Measurements from ENCODE around the gene KBTBD13.
"Not testable (repeated sequence)": the region's sequence is repeated elsewhere in the genome, so short reads cannot be mapped to it uniquely, and the experiment has no call there.

Gene KBTBD13

DNA sequence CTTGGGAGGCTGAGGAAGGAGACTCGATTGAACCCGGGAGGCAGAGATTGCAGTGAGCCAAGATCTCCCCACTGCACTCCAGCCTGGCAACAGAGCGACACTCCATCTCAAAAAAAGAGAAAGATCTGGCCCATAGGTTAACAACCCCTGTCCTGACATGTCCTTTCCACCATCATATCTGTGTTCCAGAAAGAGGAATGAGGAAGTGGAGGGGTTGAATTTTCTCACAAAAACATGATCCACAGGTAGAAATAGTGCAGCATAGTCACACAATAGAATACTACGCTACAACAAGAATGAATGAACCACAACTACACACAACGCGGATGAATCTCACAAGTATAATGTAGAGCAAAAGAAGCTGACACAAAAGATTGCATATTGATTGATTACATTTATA lies 36.1 kb upstream of the KBTBD13 start:
- DNase-seq (ENCODE audit: low read depth): no peak
- no peak overlapping the region for H3K4me3 ChIP-seq (ENCODE audit: low read depth, low read length)
- no peak for TF ChIP-seq CTCF (IDR thresholded peaks at IDR 0.05; ENCODE audit: control insufficient read depth, extremely low read depth, insufficient read depth)

DNA sequence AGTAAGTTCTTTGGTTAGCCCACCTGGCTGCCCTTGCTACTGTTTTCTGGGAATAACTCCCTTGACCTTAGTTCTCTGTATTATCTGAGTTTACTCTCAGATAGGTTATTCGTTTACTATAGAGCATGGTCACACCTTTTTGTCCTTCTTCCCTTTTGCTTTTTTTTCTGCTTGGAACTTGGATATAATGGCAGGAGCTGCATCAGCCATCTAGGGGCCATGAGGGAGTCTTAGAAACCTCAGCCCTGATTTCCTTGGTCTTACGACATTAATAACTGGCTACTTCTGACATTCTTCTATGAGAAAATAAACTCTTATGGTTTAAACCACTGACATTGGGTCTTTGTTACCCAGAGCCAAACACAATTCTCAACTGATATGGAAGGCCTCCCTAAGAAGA lies 34.8 kb upstream of the KBTBD13 start:
- TF ChIP-seq CTCF (IDR thresholded peaks at IDR 0.05; ENCODE audit: control insufficient read depth, extremely low read depth, insufficient read depth): no peak
- H3K4me3 ChIP-seq (ENCODE audit: low read depth, low read length): no peak overlapping the region
- DNase-seq (ENCODE audit: low read depth): no peak

DNA sequence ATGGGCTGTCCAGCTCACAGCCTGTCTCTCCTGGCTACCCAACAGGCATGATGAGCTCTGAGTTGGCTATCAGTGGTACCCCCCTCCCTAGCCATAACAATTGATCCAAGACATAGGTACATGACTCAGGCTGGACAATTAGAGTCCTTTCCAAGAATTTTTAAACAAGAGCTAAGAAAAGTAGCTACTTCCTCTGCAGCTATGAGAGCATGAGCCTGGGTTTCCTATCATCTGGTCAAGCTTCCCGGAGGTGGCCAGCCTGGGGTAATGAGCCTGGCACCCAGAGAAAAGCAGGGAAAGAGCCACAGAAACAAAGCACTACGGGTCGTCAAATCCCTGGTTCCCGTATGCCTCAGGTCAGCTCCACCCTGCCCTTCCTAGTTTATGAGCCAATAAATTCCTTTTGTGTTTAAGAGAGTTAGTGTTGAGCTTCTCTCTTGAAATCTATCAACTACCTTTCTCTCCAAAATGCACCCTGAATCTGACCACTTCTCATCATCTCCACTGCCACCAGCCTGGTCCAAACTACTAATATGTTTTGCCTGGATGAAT lies 33.7 kb upstream of the KBTBD13 start:
- no peak for TF ChIP-seq CTCF (IDR thresholded peaks at IDR 0.05; ENCODE audit: control insufficient read depth, extremely low read depth, insufficient read depth)
- no peak overlapping the region for H3K4me3 ChIP-seq (ENCODE audit: low read depth, low read length)
- DNase-seq (ENCODE audit: low read depth): no peak

DNA sequence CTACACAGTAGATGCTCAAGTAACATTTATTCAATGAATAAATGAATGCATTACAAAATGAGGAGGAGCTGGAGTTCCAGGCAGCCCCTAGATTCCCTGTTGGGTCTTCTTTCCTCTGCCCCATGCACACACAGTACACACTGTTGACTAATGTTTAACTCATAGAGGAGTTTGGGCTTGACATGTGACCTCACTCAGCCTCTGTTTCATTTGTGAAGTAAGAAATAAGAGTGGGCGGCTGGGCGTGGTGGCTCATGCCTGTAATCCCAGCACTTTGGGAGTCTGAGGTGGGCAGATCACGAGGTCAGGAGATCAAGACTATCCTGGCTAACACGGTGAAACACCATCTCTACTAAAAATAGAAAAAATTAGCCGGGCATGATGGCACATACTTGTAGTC lies 32.3 kb upstream of the KBTBD13 start:
- DNase-seq (ENCODE audit: low read depth); H3K4me3 ChIP-seq (ENCODE audit: low read depth, low read length): not testable (repeated sequence)

GRCh38 chr15:65044724-65045481 lies 31.6 kb upstream of the KBTBD13 start, which contains the start of gene SLC51B:
SLC51B (plus strand) TSS chr15:65045387; CDS start chr15:65050005, 4,618 bp downstream.
- no peak for DNase-seq (ENCODE audit: low read depth)
- no peak within 1 kb of the TSS for H3K4me3 ChIP-seq (ENCODE audit: low read depth, low read length)
- no peak for TF ChIP-seq CTCF (IDR thresholded peaks at IDR 0.05; ENCODE audit: control insufficient read depth, extremely low read depth, insufficient read depth)

GRCh38 chr15:65048241-65048640 lies 28.3 kb upstream of the KBTBD13 start:
- H3K4me3 ChIP-seq (ENCODE audit: low read depth, low read length): no peak overlapping the region
- no peak for DNase-seq (ENCODE audit: low read depth)
- TF ChIP-seq CTCF (IDR thresholded peaks at IDR 0.05; ENCODE audit: control insufficient read depth, extremely low read depth, insufficient read depth): no peak

DNA sequence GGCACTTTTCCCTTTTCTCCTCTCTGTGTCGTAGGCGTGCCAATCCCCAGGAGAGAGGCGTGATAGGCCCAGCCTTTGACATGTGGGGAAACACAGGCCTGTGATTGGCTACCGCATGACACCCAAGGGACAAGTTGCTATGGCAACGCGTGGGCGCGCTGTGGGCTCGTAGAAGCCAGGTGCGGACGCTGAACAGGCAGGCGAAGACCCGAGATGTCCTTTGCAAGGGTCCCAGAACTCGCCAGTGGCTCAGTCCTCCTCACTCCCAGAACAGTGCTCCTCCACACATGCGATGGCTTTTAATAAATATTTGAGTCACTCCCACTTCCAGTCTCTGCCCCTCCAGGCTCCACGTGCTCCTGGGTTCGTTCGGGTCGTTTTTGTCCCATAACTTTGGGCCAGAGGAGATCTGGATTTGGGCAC lies 27.1 kb upstream of the KBTBD13 start:
- DNase-seq (ENCODE audit: low read depth): peak; percentile 83
- TF ChIP-seq CTCF (IDR thresholded peaks at IDR 0.05; ENCODE audit: control insufficient read depth, extremely low read depth, insufficient read depth): no peak
- peak overlapping the region; percentile 43 for H3K4me3 ChIP-seq (ENCODE audit: low read depth, low read length)

Measured in LNCaP clone FGC (cell line).